HEK293T (cell line): Measurements from ENCODE around the gene HES7.

Experiments used
- ARNT ChIP-seq: fragments of 450-650 bp; IDR thresholded peaks from 2 replicates; pipeline ENCODE4 v1.6.1; 2017; ENCODE audit warnings: mild to moderate bottlenecking
- ELF4 ChIP-seq: fragments of 450-650 bp; IDR thresholded peaks from 2 replicates; pipeline ENCODE4 v1.6.1; 2017; ENCODE audit warnings: antibody characterized with exemption
- FOXK2 ChIP-seq: fragments of 450-650 bp; IDR thresholded peaks from 2 replicates; pipeline ENCODE4 v1.6.1; 2016; ENCODE audit warnings: mild to moderate bottlenecking
- FOXM1 ChIP-seq: fragments of 450-650 bp; IDR thresholded peaks from 2 replicates; pipeline ENCODE4 v1.6.1; 2017; ENCODE audit warnings: mild to moderate bottlenecking, borderline replicate concordance
- NFRKB ChIP-seq: fragments of 450-650 bp; IDR thresholded peaks from 2 replicates; pipeline ENCODE4 v1.6.1; 2016; ENCODE audit warnings: mild to moderate bottlenecking, moderate library complexity
- PKNOX1 ChIP-seq: fragments of 450-650 bp; IDR thresholded peaks from 2 replicates; pipeline ENCODE4 v1.6.1; 2016
- SP1 ChIP-seq: fragments of 450-650 bp; IDR thresholded peaks from 2 replicates; pipeline ENCODE4 v1.6.1; 2017
- SUZ12 ChIP-seq: fragments of 450-650 bp; IDR thresholded peaks from 2 replicates; pipeline ENCODE4 v1.6.1; 2016; ENCODE audit warnings: mild to moderate bottlenecking
- TARDBP ChIP-seq: fragments of 450-650 bp; IDR thresholded peaks from 2 replicates; pipeline ENCODE4 v1.6.1; 2016
- ZNF384 ChIP-seq: fragments of 450-650 bp; IDR thresholded peaks from 2 replicates; pipeline ENCODE4 v1.6.1; 2016

GRCh38 chr17:8122924-8123694 lies 797 bp downstream of the HES7 start:
- TF ChIP-seq FOXM1 (no peak), ARNT (no peak), ZNF384 (no peak), PKNOX1 (no peak), NFRKB (no peak), FOXK2 (no peak), ELF4 (no peak), SP1 (no peak), SUZ12 (no peak), TARDBP (no peak)
